Suprapubic skin (tissue), 4 donors: ENCODE measurements around the gene FZD7.

Source experiments
- EP300 ChIP-seq: sonication (generic); formaldehyde crosslinking; IDR thresholded peaks from one replicate; pipeline ENCODE4 v1.6.1; 2017; ENCODE audit warnings: antibody characterized with exemption
- POLR2AphosphoS5 ChIP-seq, 3 donors: sonication (generic); formaldehyde crosslinking; IDR thresholded peaks; one replicate each; pipeline ENCODE4 v1.6.1; 2017; ENCODE audit warnings: antibody characterized with exemption in 3 of 3
- TF ChIP-seq, protein P1 (sequence below), 2 donors: fragments of 200-600 bp in 1 of 2; fragments of 450-650 bp in 1 of 2; sonication (generic) in 1 of 2; IDR thresholded peaks; one replicate each; pipeline ENCODE4 v1.5.1; 2016 to 2019; ENCODE audit warnings: antibody characterized with exemption in 2 of 2, mild to moderate bottlenecking in 1 of 2, moderate library complexity in 1 of 2

DNA sequence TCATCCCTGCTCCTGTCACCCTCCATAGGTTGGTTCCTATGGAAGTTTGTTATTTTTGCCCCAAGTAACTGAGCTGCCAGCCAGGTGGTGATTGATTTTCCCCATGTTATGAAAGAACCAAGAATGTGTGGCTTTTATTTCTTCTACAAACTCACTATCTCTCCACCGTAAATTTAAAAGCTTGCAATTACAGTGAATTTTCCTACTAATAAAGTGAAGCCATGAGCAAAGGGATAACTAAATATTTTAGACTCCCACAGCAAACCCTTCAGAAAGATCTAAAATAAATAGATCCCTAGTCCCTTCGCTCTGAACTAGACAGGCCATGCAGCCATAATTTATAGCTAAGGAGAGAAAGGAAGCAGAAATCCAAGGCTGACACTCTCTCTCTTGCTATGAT lies 33.2 kb downstream of the FZD7 start:
- TF ChIP-seq POLR2AphosphoS5 (IDR thresholded peaks at IDR 0.05) (no peak), EP300 (no peak)
- TF ChIP-seq, protein P1, sequence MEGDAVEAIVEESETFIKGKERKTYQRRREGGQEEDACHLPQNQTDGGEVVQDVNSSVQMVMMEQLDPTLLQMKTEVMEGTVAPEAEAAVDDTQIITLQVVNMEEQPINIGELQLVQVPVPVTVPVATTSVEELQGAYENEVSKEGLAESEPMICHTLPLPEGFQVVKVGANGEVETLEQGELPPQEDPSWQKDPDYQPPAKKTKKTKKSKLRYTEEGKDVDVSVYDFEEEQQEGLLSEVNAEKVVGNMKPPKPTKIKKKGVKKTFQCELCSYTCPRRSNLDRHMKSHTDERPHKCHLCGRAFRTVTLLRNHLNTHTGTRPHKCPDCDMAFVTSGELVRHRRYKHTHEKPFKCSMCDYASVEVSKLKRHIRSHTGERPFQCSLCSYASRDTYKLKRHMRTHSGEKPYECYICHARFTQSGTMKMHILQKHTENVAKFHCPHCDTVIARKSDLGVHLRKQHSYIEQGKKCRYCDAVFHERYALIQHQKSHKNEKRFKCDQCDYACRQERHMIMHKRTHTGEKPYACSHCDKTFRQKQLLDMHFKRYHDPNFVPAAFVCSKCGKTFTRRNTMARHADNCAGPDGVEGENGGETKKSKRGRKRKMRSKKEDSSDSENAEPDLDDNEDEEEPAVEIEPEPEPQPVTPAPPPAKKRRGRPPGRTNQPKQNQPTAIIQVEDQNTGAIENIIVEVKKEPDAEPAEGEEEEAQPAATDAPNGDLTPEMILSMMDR (IDR thresholded peaks at IDR 0.05): no peak
